SK-N-SH (cell line): ENCODE data around the gene BSPRY. TPM values are rescaled to one million over a fixed set of nuclear protein-coding genes. Genes with fewer than 3 reads are reported as not detected.
"Not testable (repeated sequence)": the region's sequence is repeated elsewhere in the genome, so short reads cannot be mapped to it uniquely, and the experiment has no call there.

Experiments
- CTCF ChIA-PET: fragments of 300-600, 350-600 bp; formaldehyde crosslinking; extraction: SDS; loops from one replicate; lab custom pipeline; 2021; lab: Yijun Ruan, JAX
- POLR2A ChIA-PET: fragments of 350-600 bp; sonication (Branson Sonifier 250); formaldehyde crosslinking; extraction: SDS; loops from one replicate; lab custom pipeline; 2020; ENCODE audit warnings: antibody characterized with exemption, inconsistent platforms; lab: Yijun Ruan, JAX
- DNase-seq: peaks from one replicate; pipeline ENCODE4 v3.0.0; 2012
- H2AFZ ChIP-seq: fragments of 200-600 bp; sonication (generic); 2 replicates; pipeline ENCODE4 v1.8.1; 2016; ENCODE audit warnings: antibody characterized with exemption, mild to moderate bottlenecking, low read depth
- H3F3A ChIP-seq: fragments of 200-600 bp; sonication (generic); replicated peaks from 2 replicates; pipeline ENCODE3; 2016; ENCODE audit warnings: antibody characterized with exemption, mild to moderate bottlenecking; ENCODE audit not compliant: insufficient read depth
- H3K27ac ChIP-seq, 2 experiments: fragments of 200-500 bp in 1 of 2; fragments of 200-600 bp in 1 of 2; sonication (Bioruptor generic) in 1 of 2; sonication (generic), shearing (Covaris generic) in 1 of 2; 2 replicates each; pipeline versions ENCODE4 v1.5.1 to v1.6.1; 2014 to 2016; ENCODE audit warnings: low read depth in 2 of 2, inconsistent platforms in 1 of 2, low read length in 1 of 2, mild to moderate bottlenecking in 1 of 2, mixed read lengths in 1 of 2
- H3K27me3 ChIP-seq: fragments of 200-600 bp; sonication (generic), shearing (Covaris generic); 2 replicates; pipeline ENCODE4 v1.6.1; 2016; ENCODE audit warnings: mixed run types; ENCODE audit not compliant: insufficient read depth
- H3K36me3 ChIP-seq, 2 experiments: fragments of 200-500 bp in 1 of 2; fragments of 200-600 bp in 1 of 2; sonication (Bioruptor generic) in 1 of 2; sonication (generic) in 1 of 2; replicated peaks in 1 of 2; 2 replicates each; pipeline versions ENCODE3 to v1.5.1; 2014 to 2016; ENCODE audit warnings: low read length in 1 of 2, mild to moderate bottlenecking in 1 of 2; ENCODE audit not compliant: insufficient read depth in 2 of 2, control insufficient read depth in 1 of 2
- H3K4me1 ChIP-seq, 2 experiments: fragments of 200-500 bp in 1 of 2; fragments of 200-600 bp in 1 of 2; sonication (Bioruptor generic) in 1 of 2; sonication (generic), shearing (Covaris generic) in 1 of 2; 2 replicates each; pipeline versions ENCODE4 v1.5.1 to v1.6.1; 2014 to 2016; ENCODE audit warnings: low read depth in 1 of 2, low read length in 1 of 2, mixed run types in 1 of 2; ENCODE audit not compliant: insufficient read depth in 2 of 2, control insufficient read depth in 1 of 2
- H3K4me2 ChIP-seq: fragments of 200-600 bp; sonication (generic), shearing (Covaris generic); 2 replicates; pipeline ENCODE4 v1.6.1; 2017; ENCODE audit warnings: mixed run types
- H3K4me3 ChIP-seq, 2 experiments: fragments of 200-500 bp in 1 of 2; fragments of 200-600 bp in 1 of 2; sonication (Bioruptor generic) in 1 of 2; sonication (generic), shearing (Covaris generic) in 1 of 2; 2 replicates each; pipeline versions ENCODE4 v1.5.1 to v1.8.1; 2014 to 2016; ENCODE audit warnings: low read depth in 2 of 2, inconsistent platforms in 1 of 2, low read length in 1 of 2, mild to moderate bottlenecking in 1 of 2, mixed read lengths in 1 of 2, moderate library complexity in 1 of 2
- H3K79me2 ChIP-seq: fragments of 200-600 bp; sonication (generic); 2 replicates; pipeline ENCODE4 v1.8.1; 2017; ENCODE audit warnings: mild to moderate bottlenecking; ENCODE audit not compliant: insufficient read depth
- H3K9ac ChIP-seq: fragments of 200-600 bp; sonication (generic); 2 replicates; pipeline ENCODE4 v1.6.1; 2017; ENCODE audit warnings: mixed run types
- H3K9me2 ChIP-seq: fragments of 200-600 bp; sonication (generic); 2 replicates; pipeline ENCODE4 v1.6.1; 2017; ENCODE audit warnings: mixed run types
- H3K9me3 ChIP-seq: fragments of 200-600 bp; sonication (generic); 2 replicates; pipeline ENCODE4 v1.6.1; 2017; ENCODE audit warnings: mixed run types, mild to moderate bottlenecking, moderate library complexity
- H4K20me1 ChIP-seq: fragments of 200-600 bp; sonication (generic); 2 replicates; pipeline ENCODE4 v1.6.1; 2017; ENCODE audit warnings: mild to moderate bottlenecking, mixed run types; ENCODE audit not compliant: insufficient read depth
- CTCF ChIP-seq: fragments of 200-600 bp; sonication (generic); IDR thresholded peaks from 2 replicates; pipeline ENCODE4 v1.6.1; 2017; ENCODE audit warnings: antibody characterized with exemption, mild to moderate bottlenecking, moderate library complexity
- RAD21 ChIP-seq: IDR thresholded peaks from 2 replicates; pipeline ENCODE4 v1.6.1; 2012; ENCODE audit warnings: mild to moderate bottlenecking, low read length
- SMC3 ChIP-seq: IDR thresholded peaks from 2 replicates; pipeline ENCODE4 v1.6.1; 2012; ENCODE audit warnings: low read depth, low read length, improper control_type of control experiment
- TEAD4 ChIP-seq: IDR thresholded peaks from 2 replicates; pipeline ENCODE4 v1.4.0; 2012; ENCODE audit warnings: mild to moderate bottlenecking, borderline replicate concordance; ENCODE audit not compliant: insufficient read depth
- WGBS: methylation state at CpG from one replicate; pipeline ENCODE4 v1.1.6; 2017; ENCODE audit warnings: low lambda C conversion rate; 5-methylcytosine and 5-hydroxymethylcytosine counted together
- polyA plus RNA-seq, 3 experiments: library from polyadenylated mRNA; depleted of rRNA; stranded (reverse); fragments of >200 nt; gene quantifications; 2 replicates each; pipeline ENCODE4 v1.2.3, GENCODE V29; 2012

Gene BSPRY
- polyA plus RNA-seq, 1 of the 3 experiments (the other 2 are of a cell fraction) = not detected

- Histone ChIP-seq H3F3A (peaks cover 18% of the 10 kb centered on the region), H3K79me2 (peaks cover 15% of the 10 kb centered on the region)
- POLR2A ChIA-PET = no interaction called here
- DNase-seq = no peak
- no peak for TF ChIP-seq TEAD4
- TF ChIP-seq, all 33 proteins: peak for 0
- H3K9me2 ChIP-seq = no peaks in the 10 kb centered on the region
- peaks cover under 1 to 10% of the 10 kb centered on the region in 2 experiments; a peak in 1 of 4 replicates for H3K4me1 ChIP-seq
- no peak overlapping the region for H3K4me2 ChIP-seq
- no peak overlapping the region for H3K9ac ChIP-seq
- CTCF ChIA-PET = interaction anchor here (1.0 to 14.1 kb wide), 5 partner anchors 42 to 254 kb away, joined by 3 to 145 read pairs (median 14); partner anchors contain the start of gene CDC26
- no peak overlapping the region for H3K4me3 ChIP-seq
- no peak overlapping the region for H2AFZ ChIP-seq
- H3K27me3 ChIP-seq = no peaks in the 10 kb centered on the region
- no peaks in the 10 kb centered on the region for H4K20me1 ChIP-seq
- peaks cover 13 to 16% of the 10 kb centered on the region in 2 experiments for H3K36me3 ChIP-seq
- no peak overlapping the region for H3K27ac ChIP-seq
- H3K9me3 ChIP-seq = no peaks in the 10 kb centered on the region
- 47% methylated on average over 2 of the region's 2 CpGs for WGBS
These were observed 54.3 kb downstream of the BSPRY start for GRCh38 chr9:113403646-113404045.

- Histone ChIP-seq H3K79me2 (peaks cover 24% of the 10 kb centered on the region), H3F3A (peaks cover 20% of the 10 kb centered on the region), H3K36me3 (peaks cover 15 to 20% of the 10 kb centered on the region in 2 experiments)
- H3K4me1 ChIP-seq, H2AFZ ChIP-seq, H3K4me2 ChIP-seq, H3K9ac ChIP-seq, H3K27ac ChIP-seq, H3K9me3 ChIP-seq, DNase-seq, H3K4me3 ChIP-seq, H4K20me1 ChIP-seq, H3K9me2 ChIP-seq, H3K27me3 ChIP-seq: not testable (repeated sequence)
- 93% methylated on average over 9 of the region's 9 CpGs for WGBS
- ChIA-PET POLR2A (interaction anchor here (1.1 to 1.2 kb wide), 2 partner anchors 66 to 131 kb away, joined by 4 read pairs; partner anchors contain the start of genes CDC26, PRPF4 and WDR31), CTCF (interaction anchor here (0.7 to 14.1 kb wide), 15 partner anchors 12 to 252 kb away, joined by 3 to 145 read pairs (median 5); partner anchors contain the start of genes CDC26, PRPF4 and WDR31)
These were observed 57.0 kb downstream of the BSPRY start for GRCh38 chr9:113406353-113406752.

GRCh38 chr9:113406873-113407511 is 57.7 kb downstream of the BSPRY start:
- not testable (repeated sequence) for H3K9ac ChIP-seq

More at GRCh38 chr9:113406873-113407511, 57.7 kb downstream of the BSPRY start:
- WGBS = 56% methylated on average over 7 of the region's 7 CpGs
- not testable (repeated sequence) for H3K27ac ChIP-seq, H3K9me2 ChIP-seq, H3K9me3 ChIP-seq, H3K4me2 ChIP-seq, H2AFZ ChIP-seq, H4K20me1 ChIP-seq, H3K4me1 ChIP-seq, H3K27me3 ChIP-seq
- peaks cover 23% of the 10 kb centered on the region for H3F3A ChIP-seq
- DNase-seq = peak; percentile 62
- peak; percentile 86 for TF ChIP-seq SMC3
- peak; percentile 80 for TF ChIP-seq RAD21
- TF ChIP-seq CTCF = peak; percentile 82
- peak overlapping the region in 1 of 2 experiments; percentile 28; a peak in 1 of 4 replicates for H3K4me3 ChIP-seq
- ChIA-PET CTCF (interaction anchor here (0.8 to 14.1 kb wide), 13 partner anchors 39 to 251 kb away, joined by 3 to 145 read pairs (median 5); partner anchors contain the start of genes CDC26, PRPF4 and WDR31), POLR2A (interaction anchor here (1.2 kb wide), 1 partner anchor 132 kb away, joined by 4 read pairs; the partner anchor contains the start of genes CDC26 and PRPF4)
- H3K36me3 ChIP-seq = peaks cover 15 to 20% of the 10 kb centered on the region in 2 experiments
- peaks cover 24% of the 10 kb centered on the region for H3K79me2 ChIP-seq
